ENCODE measurements around the gene EXOC7.

DNA sequence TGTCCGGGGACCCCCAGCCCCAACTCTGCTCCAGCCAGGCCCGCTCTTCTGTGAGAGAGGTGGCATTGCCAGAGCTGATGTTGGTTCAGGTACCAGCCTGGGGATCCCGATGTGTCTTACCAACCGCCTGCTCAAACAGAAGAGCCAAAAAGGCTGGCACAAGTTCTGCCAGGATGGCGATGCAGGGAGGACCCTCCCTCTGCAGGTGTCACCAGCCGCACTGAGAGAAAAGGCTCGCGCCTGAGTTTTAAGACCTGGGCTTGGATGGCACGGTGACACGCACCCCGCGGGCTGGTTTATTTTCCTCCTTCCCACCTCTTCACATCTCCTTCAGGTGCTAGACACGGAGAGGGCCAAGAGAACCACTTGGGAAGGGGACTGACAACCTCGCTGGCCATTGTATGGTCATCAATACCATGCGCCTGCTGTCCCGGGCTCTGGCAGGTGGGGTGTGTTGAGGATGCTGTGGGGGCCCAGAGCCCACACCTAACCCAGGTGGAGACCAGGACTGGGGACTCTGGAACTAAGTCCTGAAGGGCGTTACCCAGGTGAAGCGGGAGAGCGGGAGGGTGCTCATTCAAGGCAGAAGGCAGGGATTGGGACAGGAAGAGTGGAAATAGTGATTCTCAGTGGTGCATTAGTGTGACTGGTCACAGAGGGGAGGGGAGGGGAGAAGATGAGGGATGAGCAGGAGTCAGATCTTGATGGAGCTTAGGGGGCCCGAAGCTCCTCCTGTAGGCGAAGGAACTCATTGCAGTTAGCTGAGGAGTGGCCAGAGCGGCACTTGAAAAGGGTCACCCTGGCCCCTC is 21.2 kb upstream of the EXOC7 start:
- no peak for TF ChIP-seq POLR2A (IDR thresholded peaks at IDR 0.05)
- TF ChIP-seq, protein P1, sequence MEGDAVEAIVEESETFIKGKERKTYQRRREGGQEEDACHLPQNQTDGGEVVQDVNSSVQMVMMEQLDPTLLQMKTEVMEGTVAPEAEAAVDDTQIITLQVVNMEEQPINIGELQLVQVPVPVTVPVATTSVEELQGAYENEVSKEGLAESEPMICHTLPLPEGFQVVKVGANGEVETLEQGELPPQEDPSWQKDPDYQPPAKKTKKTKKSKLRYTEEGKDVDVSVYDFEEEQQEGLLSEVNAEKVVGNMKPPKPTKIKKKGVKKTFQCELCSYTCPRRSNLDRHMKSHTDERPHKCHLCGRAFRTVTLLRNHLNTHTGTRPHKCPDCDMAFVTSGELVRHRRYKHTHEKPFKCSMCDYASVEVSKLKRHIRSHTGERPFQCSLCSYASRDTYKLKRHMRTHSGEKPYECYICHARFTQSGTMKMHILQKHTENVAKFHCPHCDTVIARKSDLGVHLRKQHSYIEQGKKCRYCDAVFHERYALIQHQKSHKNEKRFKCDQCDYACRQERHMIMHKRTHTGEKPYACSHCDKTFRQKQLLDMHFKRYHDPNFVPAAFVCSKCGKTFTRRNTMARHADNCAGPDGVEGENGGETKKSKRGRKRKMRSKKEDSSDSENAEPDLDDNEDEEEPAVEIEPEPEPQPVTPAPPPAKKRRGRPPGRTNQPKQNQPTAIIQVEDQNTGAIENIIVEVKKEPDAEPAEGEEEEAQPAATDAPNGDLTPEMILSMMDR (IDR thresholded peaks at IDR 0.05): no peak

Measured in tibial nerve (tissue), 3 donors.